ENCODE data around the gene ZNF846.
A peak's percentile ranks its signal among the peaks of the same experiment; 100 is the strongest.
"Not testable (repeated sequence)": the region's sequence is repeated elsewhere in the genome, so short reads cannot be mapped to it uniquely, and the experiment has no call there.

Gene ZNF846
- long read RNA-seq, donor 1, partial matches to known transcripts, result 360 of 1,466 reads
- long read RNA-seq, donor 1, other reads (novel, unspliced or antisense), result 1,104 of 1,466 reads
- long read RNA-seq, donor 2, result 0 reads
- long read RNA-seq, donor 3, result 0 reads
- long read RNA-seq, donor 4, partial matches to known transcripts, result 203 of 768 reads
- long read RNA-seq, donor 4, other reads (novel, unspliced or antisense), result 559 of 768 reads
- long read RNA-seq, donor 5, partial matches to known transcripts, result 0 of 1 reads
- long read RNA-seq, donor 5, other reads (novel, unspliced or antisense), result 0 of 1 reads
- long read RNA-seq, donor 6, partial matches to known transcripts, result 0 of 1 reads
- long read RNA-seq, donor 6, other reads (novel, unspliced or antisense), result 0 of 1 reads
- long read RNA-seq, donor 7, result 0 reads
- long read RNA-seq, donor 8, result 0 reads

- peak; percentile 98 for DNase-seq
Observed at GRCh38 chr19:9768175-9769112, at the start of gene ZNF846. ZNF846 (minus strand) TSS chr19:9768738; CDS start chr19:9764950, 3,788 bp downstream.

DNA sequence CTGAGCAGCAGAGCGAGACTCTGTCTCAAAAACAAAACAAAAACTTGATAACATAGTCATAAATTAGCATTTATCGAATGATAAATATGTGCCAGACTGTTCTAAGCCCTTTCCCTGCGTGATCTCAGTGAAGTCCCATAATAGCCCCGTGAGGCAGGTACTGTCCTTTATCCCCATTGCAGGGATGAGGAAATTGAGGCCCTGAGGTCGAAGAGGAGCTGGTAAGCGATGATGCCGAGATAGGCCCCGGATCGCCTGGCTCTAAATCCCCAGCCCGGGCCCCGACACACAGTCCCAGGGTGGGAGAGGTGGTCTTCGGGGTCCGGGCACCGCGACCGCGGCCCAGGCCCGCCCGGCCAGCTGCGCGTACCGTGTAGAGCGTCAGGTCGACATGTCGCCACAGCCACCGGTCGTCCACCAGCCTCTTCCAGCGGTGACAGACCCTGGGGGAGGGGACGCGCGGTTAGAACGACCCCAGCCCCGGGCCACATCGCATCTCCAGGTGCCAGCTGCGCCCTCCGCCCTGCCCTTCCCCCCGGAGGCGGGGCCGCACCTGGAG is 49.7 kb upstream of the ZNF846 start:
- DNase-seq, result no peak

- DNase-seq, result no peak
Observed at GRCh38 chr19:9811139-9811538, 42.6 kb upstream of the ZNF846 start.

GRCh38 chr19:9808855-9809824 is 40.6 kb upstream of the ZNF846 start:
- DNase-seq, result no peak

DNA sequence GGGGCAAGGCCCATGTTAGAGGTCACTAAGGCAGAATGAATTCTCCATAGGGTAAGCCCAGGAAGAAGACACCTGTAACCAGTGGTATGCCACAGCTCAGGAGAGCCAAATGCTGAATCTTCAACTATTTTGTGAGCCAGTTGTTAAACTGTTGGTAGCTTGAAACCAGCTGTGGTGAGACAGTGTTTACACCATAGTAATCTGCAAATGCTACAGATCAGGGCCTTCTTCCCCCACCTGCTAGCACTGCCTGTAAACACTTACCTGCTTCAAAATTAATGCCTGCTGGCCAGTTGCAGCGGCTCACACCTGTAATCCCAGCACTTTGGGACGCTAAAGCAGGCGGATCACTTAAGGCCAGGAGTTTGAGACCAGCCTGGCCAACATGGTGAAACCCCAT is 38.3 kb upstream of the ZNF846 start:
- DNase-seq, result no peak

DNA sequence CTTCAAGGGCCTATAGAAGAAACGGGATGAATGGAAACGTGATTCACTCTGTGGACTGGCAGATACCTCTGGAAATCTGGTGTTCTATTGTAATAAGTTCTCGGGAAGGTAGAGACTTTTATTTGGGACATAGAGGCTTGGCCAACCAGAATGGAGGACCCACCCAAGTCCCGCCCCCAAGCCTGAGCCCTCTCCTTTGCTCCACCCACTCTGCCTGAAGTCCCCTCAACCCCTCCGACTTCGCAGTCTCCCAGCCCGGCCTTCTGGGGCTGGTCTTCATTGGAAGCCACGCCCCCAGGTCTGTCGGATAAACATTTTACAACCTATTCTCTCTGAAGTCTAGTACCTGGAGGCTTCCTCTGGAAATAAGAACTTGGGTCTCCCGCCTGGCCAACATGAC is 33.4 kb upstream of the ZNF846 start:
- no peak for DNase-seq

GRCh38 chr19:9799162-9799561 is 30.6 kb upstream of the ZNF846 start:
- DNase-seq, result no peak

- no peak for DNase-seq
Observed at GRCh38 chr19:9797871-9798270, 29.3 kb upstream of the ZNF846 start.

DNA sequence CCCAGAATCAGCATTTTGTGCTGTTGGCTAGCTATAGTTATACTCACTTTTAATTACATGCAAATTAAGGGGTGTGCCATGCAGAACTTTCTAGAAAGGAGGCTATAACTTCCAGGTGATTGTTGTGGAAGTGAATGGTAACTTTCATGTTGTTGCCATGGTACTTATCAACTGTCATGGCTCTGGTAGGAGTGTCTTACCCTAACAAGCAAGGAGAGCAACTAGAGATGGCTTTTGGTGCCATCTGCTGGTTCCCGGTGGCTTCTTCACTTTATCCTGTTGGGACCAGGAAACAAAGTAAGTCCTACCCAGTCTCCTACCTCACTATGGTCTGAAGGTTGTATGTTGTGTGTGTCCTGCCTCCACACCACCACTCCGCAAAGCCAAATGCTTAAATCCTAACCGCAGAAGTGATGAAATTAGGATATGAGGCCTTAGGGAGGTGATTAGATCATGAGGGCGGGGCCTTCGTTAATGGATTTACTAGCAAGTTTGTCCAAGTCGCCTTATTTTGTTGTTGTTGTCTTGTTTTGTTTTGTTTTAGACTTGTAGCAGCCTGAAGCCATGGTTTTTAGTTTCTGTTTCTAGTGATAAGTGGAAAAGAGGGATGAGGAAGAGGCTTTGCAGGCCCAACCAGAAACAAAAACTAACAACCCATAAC is 27.7 kb upstream of the ZNF846 start:
- DNase-seq, result peak; percentile 47

GRCh38 chr19:9793071-9793591 is 24.6 kb upstream of the ZNF846 start:
- DNase-seq, result no peak

DNA sequence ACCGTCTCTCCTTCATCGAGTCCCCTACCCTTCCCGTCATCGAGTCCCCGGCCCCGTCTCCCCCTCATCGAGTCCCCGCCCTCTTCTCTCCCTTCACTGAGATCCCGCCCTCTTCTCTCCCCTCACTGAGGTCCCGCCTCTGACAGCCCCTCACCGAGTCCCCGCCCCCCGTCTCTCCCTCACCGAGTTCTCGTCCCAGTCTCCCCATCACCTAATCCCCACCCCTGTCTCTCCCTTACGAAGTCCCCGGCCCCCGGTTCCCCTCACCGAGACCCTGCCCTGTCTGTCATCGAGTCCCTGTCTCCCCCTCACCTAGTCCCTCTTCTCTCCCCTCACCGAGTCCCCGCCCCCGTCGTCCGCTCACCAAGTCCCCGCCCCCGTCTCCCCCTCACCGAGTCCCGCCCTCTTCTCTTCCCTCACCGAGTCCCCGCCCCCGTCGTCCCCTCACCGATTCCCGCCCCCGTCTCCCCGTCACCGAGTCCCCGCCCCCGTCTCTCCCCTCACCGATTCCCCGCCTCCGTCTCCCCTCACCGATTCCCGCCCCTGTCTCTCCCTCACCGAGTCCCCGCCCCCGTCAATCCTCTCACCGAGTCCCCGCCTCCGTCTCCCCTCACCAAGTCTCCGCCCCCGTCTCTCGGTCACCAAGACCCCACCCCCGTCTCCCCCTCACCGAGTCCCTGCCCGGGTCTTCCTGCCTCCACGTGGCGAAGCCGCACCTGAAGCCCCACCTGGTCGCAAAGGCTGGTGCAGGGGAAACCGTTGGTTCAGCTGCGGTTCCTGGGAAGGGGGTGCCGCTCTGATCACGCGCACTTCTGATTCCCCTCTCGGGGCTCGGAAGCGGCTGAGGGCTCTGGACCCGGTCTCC is 23.9 kb upstream of the ZNF846 start:
- peak; percentile 87 for DNase-seq

DNA sequence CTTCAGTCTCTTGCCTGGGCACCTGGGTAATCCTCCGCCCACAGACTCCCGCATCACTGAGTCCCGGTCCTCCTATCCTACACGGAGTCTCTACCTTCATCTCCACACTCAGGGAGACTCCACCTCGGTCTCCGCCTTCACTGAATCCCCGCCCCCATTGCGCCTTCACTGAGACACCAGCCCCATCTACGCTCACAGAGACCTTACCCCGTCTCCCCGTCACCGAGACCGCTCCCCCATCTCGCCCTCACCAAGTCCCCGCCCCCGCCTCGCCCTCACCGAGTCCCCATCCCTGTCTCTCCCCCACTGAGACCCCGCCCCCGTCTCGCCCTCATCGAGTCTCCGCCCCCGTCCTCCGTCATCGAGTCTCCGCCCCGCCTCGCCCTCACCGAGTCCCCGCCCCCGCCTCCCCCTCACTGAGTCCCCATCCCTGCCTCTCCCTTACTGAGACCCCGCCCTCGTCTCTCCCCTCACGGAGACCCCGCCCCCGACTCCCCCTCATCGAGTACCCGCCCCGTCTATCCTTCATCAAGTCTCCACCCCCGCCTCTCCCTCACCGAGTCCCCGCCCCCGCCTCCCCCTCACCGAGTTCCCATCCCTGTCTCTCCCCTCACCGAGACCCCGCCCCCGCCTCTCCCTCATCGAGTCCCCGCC is 23.1 kb upstream of the ZNF846 start:
- DNase-seq, result peak; percentile 67

GRCh38 chr19:9791073-9791367 is 22.5 kb upstream of the ZNF846 start:
- DNase-seq, result peak; percentile 36

DNA sequence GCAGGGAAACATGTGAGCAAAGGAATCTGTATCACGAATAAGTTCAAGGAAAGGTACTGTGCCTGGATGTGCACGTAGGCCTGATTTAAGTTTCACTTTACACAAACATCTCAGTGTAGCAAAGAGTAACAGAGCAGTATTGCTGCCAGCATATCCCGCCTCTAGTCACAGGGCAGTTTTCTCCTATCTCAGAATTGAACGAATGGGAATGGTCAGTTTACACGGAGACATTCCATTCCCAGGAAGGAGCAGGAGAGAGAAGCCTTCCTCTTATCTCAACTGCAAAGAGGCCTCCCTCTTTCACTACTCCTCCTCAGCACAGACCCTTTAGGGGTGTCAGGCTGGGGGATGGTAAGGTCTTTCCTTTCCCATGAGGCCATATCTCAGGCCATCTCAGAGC is 21.0 kb upstream of the ZNF846 start:
- peak; percentile 21 for DNase-seq

- DNase-seq, result no peak
Observed at GRCh38 chr19:9789066-9789465, 20.5 kb upstream of the ZNF846 start.

DNA sequence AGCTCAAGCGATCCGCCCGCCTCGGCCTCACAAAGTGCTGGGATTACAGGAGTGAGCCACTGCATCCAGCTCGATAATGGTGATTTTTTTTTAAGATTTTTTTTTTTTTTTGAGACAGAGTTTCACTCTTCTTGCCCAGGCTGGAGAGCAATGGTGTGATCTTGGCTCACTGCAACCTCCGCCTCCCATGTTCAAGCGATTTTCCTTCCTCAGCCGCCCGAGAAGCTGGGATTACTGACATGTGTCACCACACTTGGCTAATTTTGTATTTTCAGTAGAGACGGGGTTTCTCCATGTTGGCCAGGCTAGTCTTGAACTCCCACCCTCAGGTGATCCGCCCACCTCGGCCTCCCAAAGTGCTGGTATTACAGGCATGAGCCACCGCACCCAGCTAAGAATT is 20.1 kb upstream of the ZNF846 start:
- DNase-seq, result not testable (repeated sequence)

GRCh38 chr19:9786819-9787218 is 18.3 kb upstream of the ZNF846 start:
- DNase-seq, result no peak

DNA sequence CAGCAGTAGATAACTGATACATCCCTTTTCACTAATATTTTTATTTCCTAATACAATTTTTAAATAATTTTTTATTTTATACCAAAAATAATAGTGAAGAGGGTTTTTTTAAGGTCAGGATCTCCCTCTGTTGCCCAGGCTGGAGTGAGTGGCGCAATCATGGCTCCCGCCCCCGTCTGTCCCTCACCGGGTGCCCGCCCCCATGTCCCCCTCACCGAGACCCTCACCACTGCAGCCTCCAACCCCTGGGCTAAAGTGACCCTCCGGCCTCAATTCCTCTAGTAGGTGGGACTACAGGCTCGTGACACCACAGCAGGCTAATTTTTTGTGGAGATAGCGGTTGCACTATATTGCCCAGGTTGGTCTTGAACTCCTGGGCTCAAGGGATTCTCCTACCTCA is 17.8 kb upstream of the ZNF846 start:
- no peak for DNase-seq

Data from right kidney (tissue), 9 donors.